IPS DF 19.7 (cell line): ENCODE results near the gene TYW1B.
"Not testable (repeated sequence)": the region's sequence is repeated elsewhere in the genome, so short reads cannot be mapped to it uniquely, and the experiment has no call there.

ENCODE experiments used
- DNase-seq: peaks from one replicate; pipeline ENCODE4 v3.0.0-alpha.2; 2013; ENCODE audit warnings: low read depth, low spot score

TYW1B gene

DNA sequence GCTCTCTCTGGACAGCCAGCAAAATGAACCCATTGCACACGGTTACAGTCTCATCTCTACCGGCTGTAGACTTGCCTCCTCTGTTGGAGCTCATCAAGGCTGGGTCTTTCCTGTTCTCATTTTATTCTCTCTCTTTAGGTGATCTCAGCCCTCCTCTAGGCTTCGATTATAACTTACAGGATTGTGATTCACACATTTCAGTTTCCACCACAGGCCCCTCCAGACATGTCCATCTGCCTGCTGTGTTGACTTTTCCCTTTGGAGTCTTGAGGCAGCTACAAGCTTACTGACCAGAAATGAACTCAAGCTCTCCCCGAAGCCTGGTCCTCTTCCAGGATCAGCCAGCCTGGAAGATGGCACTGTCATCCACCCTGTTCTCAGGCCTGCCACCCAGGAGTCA, 268.5 kb downstream of the TYW1B start:
- DNase-seq, result not testable (repeated sequence)

DNA sequence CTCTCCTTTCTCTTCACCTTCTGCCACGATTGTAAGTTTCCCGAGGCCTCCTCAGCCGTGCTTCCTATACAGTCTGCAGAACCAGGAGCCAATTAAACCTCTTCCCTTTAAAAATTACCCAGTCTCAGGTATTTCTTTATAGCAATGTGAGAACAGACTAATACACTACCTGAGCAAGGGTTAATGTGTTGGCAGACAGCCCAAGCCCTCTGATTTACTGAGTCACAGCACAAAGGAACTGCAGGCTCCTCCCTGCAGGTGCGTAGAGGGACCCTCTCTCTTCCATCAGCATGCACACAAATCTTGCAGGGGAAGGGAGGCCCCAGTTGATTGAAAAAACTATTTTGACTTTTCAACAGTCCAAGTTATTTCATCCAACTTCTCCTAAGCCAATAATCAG, 271.3 kb downstream of the TYW1B start:
- not testable (repeated sequence) for DNase-seq

DNA sequence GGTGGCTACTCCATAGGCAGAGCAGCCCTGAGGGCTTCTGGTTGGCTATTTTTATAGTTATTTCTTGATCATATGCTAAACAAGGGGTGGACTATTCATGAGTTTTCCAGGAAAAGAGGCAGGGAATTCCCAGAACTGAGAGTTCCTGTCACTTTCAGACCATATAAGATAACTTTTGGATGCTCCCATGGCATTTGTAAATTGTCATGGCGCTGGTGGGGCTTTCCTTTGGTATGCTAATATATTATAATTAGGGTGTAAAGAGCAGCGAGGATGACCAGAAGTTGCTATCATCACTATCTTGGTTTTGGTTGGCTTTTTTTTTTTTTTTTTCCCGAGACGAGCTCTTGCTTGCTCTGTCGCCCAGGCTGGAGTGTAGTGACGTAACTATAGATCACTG, 272.8 kb downstream of the TYW1B start:
- not testable (repeated sequence) for DNase-seq

GRCh38 chr7:72554401-72554800, 273.6 kb downstream of the TYW1B start:
- DNase-seq, result not testable (repeated sequence)

DNA sequence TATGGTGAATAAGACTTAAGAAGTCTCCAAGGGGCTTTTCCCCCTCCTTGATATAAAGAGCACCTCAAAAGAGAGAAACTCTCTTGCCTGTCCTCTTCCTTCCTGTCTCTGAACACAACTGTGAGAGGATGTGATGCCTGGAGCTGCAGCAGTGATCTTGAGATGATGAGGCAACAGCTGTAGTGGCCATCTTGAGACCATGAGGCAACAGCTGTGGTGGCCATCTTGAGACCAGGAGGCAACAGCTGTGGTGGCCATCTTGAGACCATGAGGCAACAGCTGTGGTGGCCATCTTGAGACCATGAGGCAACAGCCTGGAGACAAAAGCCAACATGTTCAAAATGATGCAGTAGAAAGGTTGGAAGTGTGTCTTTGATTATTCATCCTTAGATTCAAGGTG, 277.5 kb downstream of the TYW1B start:
- DNase-seq, result not testable (repeated sequence)

GRCh38 chr7:72546586-72547237, 281.3 kb downstream of the TYW1B start:
- not testable (repeated sequence) for DNase-seq

GRCh38 chr7:72544531-72544930, 283.5 kb downstream of the TYW1B start:
- not testable (repeated sequence) for DNase-seq

DNA sequence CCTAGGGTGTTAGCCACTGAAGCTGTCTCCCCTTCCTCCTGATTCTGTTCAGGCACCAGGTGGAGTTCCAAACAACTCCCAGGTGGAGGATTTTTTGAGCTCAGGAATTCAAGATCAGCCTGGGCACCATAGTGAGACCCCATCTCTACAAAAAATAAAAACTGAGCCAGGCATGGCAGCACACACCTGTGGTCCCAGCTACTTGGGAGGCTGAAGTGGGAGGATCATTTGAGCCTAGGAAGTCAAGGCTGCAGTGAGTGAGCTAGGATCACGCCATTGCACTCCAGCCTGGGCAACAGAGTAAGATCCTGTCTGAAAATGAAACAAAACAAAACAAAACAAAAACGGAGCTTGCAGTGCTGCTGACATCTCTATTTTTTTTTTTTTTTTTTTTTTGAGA, 287.1 kb downstream of the TYW1B start:
- no peak for DNase-seq

DNA sequence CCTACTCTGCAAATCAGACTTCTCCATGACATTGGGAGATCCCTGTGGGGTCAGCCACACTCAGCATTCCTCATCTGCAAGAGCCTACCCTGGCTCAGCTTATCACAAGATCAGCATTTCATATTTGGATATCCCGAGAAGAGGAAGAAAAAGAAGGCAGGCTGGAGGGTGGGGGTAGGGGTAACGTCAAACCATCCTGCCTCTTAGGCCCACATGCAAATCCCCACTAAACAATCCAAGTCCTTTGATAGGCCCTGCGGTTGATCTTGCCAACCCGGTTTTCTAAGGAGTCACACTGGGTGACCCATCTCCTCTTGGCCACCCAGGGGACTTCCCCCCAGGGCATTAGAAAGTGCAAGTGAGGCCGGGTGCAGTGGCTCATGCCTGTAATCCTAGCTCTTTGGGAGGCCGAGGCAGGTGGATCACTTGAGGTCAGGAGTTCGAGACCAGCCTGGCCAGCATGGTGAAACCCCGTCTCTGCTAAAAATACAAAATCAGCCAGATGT, 287.8 kb downstream of the TYW1B start:
- DNase-seq, result no peak

GRCh38 chr7:72539702-72540101, 288.3 kb downstream of the TYW1B start:
- DNase-seq, result no peak

DNA sequence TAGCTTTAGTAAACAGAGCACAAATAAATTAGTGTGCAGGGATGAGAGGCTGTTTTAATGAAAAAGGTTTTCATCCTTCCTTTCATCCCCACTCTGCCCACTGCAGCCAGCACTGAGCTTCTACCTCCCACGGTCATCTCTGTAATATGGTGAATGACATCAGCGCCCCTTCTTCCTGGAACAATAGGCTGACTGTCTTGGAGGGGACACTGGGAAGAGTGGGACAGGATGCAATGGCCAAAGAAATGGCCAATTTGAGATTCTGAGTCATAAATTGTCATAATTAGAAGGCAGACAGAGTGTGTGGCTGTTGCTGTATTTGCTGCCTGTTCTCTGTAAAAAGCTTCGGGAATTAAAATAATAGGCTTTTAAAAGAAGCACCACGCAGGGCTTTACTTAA, 289.1 kb downstream of the TYW1B start:
- no peak for DNase-seq

DNA sequence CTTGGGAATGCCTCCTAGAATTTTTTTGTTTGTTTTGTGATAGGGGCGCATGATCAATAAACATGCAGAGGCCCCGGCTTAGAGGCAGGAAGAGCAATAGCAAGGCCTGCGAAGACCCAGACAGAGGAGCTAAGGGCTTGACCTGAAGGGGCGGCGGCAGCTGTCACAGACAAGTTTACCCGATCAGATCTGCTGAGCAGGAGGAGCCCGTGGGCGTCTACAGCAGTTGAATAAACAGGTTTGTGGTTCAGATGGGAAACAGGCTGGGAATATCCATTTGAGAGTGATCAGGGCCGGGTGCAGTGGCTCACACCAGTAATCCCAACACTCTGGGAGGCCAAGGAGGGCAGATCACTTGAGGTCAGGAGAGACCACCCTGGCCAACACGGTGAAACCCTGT, 289.9 kb downstream of the TYW1B start:
- no peak for DNase-seq

DNA sequence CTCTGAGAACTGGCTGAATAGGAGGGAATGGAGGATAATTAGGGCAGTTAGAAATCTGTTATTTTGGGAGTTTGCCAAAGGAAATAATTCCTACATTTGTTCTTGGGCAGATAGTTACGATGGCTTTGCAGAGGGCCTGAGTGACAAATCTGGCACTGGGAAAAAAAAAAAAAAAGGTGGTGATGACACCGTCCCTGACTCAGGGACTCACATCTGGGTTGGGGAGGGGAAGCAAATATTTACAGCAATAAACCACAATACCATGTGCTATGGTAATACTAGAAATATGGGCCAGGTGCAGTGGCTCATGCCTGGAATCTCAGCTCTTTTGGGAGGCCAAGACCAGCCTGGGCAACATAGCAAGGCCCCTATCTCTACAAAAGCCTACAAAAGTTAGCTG, 292.0 kb downstream of the TYW1B start:
- not testable (repeated sequence) for DNase-seq

- DNase-seq, result not testable (repeated sequence)
Observed at GRCh38 chr7:72531048-72531447, 297.0 kb downstream of the TYW1B start.
